IMR-90 (cell line): ENCODE results near the gene NCBP2L.
A peak's percentile ranks its signal among the peaks of the same experiment; 100 is the strongest.

Source experiments
- BHLHE40 ChIP-seq: fragments of 150-350 bp; IDR thresholded peaks from 2 replicates; pipeline ENCODE4 v1.6.1; 2016; ENCODE audit warnings: mild to moderate bottlenecking, low read depth, low read length
- CEBPB ChIP-seq: IDR thresholded peaks from 2 replicates; pipeline ENCODE4 v1.6.1; 2012; ENCODE audit warnings: low read depth, low read length, improper control_type of control experiment
- CHD1 ChIP-seq: IDR thresholded peaks from 2 replicates; pipeline ENCODE4 v1.6.1; 2012; ENCODE audit warnings: low read depth, low read length, improper control_type of control experiment
- MAZ ChIP-seq: IDR thresholded peaks from 2 replicates; pipeline ENCODE4 v1.6.1; 2012; ENCODE audit warnings: low read depth, mild to moderate bottlenecking, low read length, improper control_type of control experiment, moderate library complexity, borderline replicate concordance
- NFE2L2 ChIP-seq: fragments of 150-350 bp; IDR thresholded peaks from 2 replicates; pipeline ENCODE4 v1.6.1; 2016; ENCODE audit warnings: low read depth, mild to moderate bottlenecking, low read length
- POLR2A ChIP-seq: IDR thresholded peaks from 2 replicates; pipeline ENCODE4 v1.6.1; 2012; ENCODE audit warnings: mild to moderate bottlenecking, low read depth, low read length
- RAD21 ChIP-seq: IDR thresholded peaks from 2 replicates; pipeline ENCODE4 v1.6.1; 2012; ENCODE audit warnings: low read length, improper control_type of control experiment
- RCOR1 ChIP-seq: IDR thresholded peaks from 2 replicates; pipeline ENCODE4 v1.6.1; 2012; ENCODE audit warnings: mild to moderate bottlenecking, low read length, improper control_type of control experiment; ENCODE audit not compliant: insufficient replicate concordance
- RFX5 ChIP-seq: IDR thresholded peaks from 2 replicates; pipeline ENCODE4 v1.8.0; 2012; ENCODE audit warnings: low read depth, mild to moderate bottlenecking, low read length, moderate library complexity
- TF ChIP-seq, protein P1 (sequence below): conservative IDR thresholded peaks from 2 replicates; pipeline ENCODE4 v1.5.1; 2012; ENCODE audit warnings: mild to moderate bottlenecking, low read depth, low read length, improper control_type of control experiment
- TF ChIP-seq, protein P2 (sequence below): fragments of 150-350 bp; IDR thresholded peaks from 2 replicates; pipeline ENCODE4 v1.6.1; 2017; ENCODE audit warnings: mild to moderate bottlenecking, antibody characterized with exemption, low read length, low read depth
- TF ChIP-seq, protein P3 (sequence below): fragments of 150-350 bp; IDR thresholded peaks from 2 replicates; pipeline ENCODE4 v1.6.1; 2016; ENCODE audit warnings: low read depth, mild to moderate bottlenecking, low read length, moderate library complexity, borderline replicate concordance

DNA sequence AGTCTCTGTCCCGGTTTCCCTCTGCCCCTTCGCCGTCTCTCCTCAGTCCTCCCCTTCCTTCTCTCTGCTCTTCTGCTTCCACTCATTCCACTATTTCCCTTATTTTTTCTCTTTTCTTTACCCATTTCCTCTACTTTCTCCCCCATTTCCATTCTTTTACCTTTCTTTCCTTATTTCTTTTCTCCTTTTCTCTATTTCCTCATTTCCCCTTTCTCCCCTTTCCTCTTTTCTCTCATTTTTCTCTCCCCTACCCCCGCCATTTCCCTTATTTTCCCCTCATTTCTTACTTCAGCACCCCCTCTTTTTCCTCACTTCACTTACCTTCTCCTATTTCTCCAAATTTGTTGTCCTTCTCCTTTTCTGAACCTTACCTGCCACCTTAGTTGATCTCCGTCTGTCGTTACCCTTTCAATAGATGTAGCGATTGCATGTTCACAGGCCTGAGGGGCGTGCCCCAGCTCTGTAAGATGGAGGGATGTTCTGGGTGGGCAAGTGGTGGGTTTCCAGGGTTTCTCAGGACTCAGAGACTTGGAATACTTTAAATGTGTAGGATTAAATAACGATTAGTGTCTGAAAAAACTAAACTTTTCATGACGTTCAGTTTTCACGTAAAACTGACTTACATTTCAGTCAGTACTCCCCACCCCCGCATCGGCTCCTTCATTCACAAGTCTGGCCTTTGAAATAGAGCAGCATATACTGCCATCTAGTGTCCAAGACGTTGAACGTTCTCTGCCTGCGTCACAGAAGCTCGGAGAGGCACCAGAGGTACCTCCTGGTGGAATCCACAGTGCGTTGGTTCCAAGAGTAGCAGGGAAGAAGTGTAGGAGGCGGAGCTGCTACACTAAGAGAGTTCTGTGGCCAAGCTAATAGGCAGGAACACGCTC, 641 bp upstream of the NCBP2L start:
- TF ChIP-seq, protein P1, sequence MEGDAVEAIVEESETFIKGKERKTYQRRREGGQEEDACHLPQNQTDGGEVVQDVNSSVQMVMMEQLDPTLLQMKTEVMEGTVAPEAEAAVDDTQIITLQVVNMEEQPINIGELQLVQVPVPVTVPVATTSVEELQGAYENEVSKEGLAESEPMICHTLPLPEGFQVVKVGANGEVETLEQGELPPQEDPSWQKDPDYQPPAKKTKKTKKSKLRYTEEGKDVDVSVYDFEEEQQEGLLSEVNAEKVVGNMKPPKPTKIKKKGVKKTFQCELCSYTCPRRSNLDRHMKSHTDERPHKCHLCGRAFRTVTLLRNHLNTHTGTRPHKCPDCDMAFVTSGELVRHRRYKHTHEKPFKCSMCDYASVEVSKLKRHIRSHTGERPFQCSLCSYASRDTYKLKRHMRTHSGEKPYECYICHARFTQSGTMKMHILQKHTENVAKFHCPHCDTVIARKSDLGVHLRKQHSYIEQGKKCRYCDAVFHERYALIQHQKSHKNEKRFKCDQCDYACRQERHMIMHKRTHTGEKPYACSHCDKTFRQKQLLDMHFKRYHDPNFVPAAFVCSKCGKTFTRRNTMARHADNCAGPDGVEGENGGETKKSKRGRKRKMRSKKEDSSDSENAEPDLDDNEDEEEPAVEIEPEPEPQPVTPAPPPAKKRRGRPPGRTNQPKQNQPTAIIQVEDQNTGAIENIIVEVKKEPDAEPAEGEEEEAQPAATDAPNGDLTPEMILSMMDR, result peak; percentile 80
- TF ChIP-seq POLR2A (no peak), RCOR1 (no peak), RAD21 (peak; percentile 82), BHLHE40 (no peak), CEBPB (no peak), NFE2L2 (no peak), MAZ (no peak), CHD1 (no peak), RFX5 (no peak)
- TF ChIP-seq, protein P2, sequence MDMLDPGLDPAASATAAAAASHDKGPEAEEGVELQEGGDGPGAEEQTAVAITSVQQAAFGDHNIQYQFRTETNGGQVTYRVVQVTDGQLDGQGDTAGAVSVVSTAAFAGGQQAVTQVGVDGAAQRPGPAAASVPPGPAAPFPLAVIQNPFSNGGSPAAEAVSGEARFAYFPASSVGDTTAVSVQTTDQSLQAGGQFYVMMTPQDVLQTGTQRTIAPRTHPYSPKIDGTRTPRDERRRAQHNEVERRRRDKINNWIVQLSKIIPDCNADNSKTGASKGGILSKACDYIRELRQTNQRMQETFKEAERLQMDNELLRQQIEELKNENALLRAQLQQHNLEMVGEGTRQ, result no peak
- TF ChIP-seq, protein P3, sequence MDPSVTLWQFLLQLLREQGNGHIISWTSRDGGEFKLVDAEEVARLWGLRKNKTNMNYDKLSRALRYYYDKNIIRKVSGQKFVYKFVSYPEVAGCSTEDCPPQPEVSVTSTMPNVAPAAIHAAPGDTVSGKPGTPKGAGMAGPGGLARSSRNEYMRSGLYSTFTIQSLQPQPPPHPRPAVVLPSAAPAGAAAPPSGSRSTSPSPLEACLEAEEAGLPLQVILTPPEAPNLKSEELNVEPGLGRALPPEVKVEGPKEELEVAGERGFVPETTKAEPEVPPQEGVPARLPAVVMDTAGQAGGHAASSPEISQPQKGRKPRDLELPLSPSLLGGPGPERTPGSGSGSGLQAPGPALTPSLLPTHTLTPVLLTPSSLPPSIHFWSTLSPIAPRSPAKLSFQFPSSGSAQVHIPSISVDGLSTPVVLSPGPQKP, result no peak
